SU-DHL-6 (cell line): ENCODE results near the gene TMEM97.
"Not testable (repeated sequence)": the region's sequence is repeated elsewhere in the genome, so short reads cannot be mapped to it uniquely, and the experiment has no call there.

Experiments
- H2AFZ ChIP-seq: fragments of 200-600 bp; sonication (generic); 2 replicates; pipeline ENCODE4 v1.6.1; 2014; ENCODE audit warnings: low read depth, mild to moderate bottlenecking, moderate library complexity, mixed read lengths, antibody characterized with exemption, low read length; ENCODE audit not compliant: severe bottlenecking
- H3F3A ChIP-seq: fragments of 200-600 bp; shearing (Covaris generic); 2 replicates; pipeline ENCODE4 v1.6.0; 2016; ENCODE audit warnings: antibody characterized with exemption, mild to moderate bottlenecking; ENCODE audit not compliant: insufficient read depth
- H3K27ac ChIP-seq: fragments of 200-600 bp; sonication (generic); 2 replicates; pipeline ENCODE4 v1.5.1; 2016; ENCODE audit warnings: low read depth, mild to moderate bottlenecking, low read length, moderate library complexity, mixed read lengths
- H3K27me3 ChIP-seq: fragments of 200-600 bp; sonication (generic), shearing (Covaris generic); 2 replicates; pipeline ENCODE4 v1.6.0; 2014; ENCODE audit warnings: mild to moderate bottlenecking, low read length
- H3K36me3 ChIP-seq: fragments of 200-600 bp; sonication (generic); 2 replicates; pipeline ENCODE4 v1.6.1; 2014; ENCODE audit warnings: mild to moderate bottlenecking, low read length, mixed read lengths
- H3K4me2 ChIP-seq: fragments of 300-600, 200-600 bp; shearing (Covaris generic), sonication (generic); 2 replicates; pipeline ENCODE4 v1.6.0; 2014; ENCODE audit warnings: low read length, low read depth, mild to moderate bottlenecking; ENCODE audit not compliant: poor library complexity, severe bottlenecking
- H3K4me3 ChIP-seq: fragments of 200-600 bp; sonication (generic); 2 replicates; pipeline ENCODE4 v1.5.1; 2014; ENCODE audit warnings: antibody characterized with exemption, low read length, mild to moderate bottlenecking, mixed read lengths; ENCODE audit not compliant: insufficient read depth, poor library complexity, severe bottlenecking
- H3K79me2 ChIP-seq: fragments of 200-600 bp; sonication (generic); 2 replicates; pipeline ENCODE4 v1.6.1; 2014; ENCODE audit warnings: mild to moderate bottlenecking, low read length, moderate library complexity; ENCODE audit not compliant: insufficient read depth
- H3K9ac ChIP-seq: fragments of 200-600 bp; sonication (generic); 2 replicates; pipeline ENCODE4 v1.7.0; 2014; ENCODE audit warnings: mild to moderate bottlenecking, low read length
- H3K9me2 ChIP-seq: fragments of 200-600 bp; sonication (generic); replicated peaks from 2 replicates; pipeline ENCODE4 v1.6.1; 2014; ENCODE audit warnings: low read length; ENCODE audit not compliant: insufficient read depth
- H3K9me3 ChIP-seq: fragments of 200-600 bp; sonication (generic); 2 replicates; pipeline ENCODE4 v1.6.1; 2014; ENCODE audit warnings: low read length, mixed read lengths; ENCODE audit not compliant: insufficient read depth
- H4K20me1 ChIP-seq: fragments of 200-600 bp; sonication (generic); 2 replicates; pipeline ENCODE4 v1.6.1; 2014; ENCODE audit warnings: low read depth, mild to moderate bottlenecking, antibody characterized with exemption, low read length, moderate library complexity, mixed read lengths
- CTCF ChIP-seq: fragments of 200-600 bp; sonication (generic); IDR thresholded peaks from one replicate; pipeline ENCODE4 v1.5.1; 2017; ENCODE audit warnings: antibody characterized with exemption, mild to moderate bottlenecking, low read length, moderate library complexity; ENCODE audit not compliant: insufficient read depth, poor library complexity, severe bottlenecking
- EZH2phosphoT487 ChIP-seq: fragments of 200-600 bp; sonication (generic), shearing (Covaris generic); conservative IDR thresholded peaks from 2 replicates; pipeline ENCODE4 v1.6.1; 2018; ENCODE audit warnings: mild to moderate bottlenecking, antibody characterized with exemption, low read length, moderate library complexity, mixed read lengths

TMEM97 gene

GRCh38 chr17:28271431-28271830, 47.6 kb upstream of the TMEM97 start:
- H3K9me3 ChIP-seq: no peaks in the 10 kb centered on the region
- no peaks in the 10 kb centered on the region for H3K36me3 ChIP-seq
- H3K27me3 ChIP-seq: no peaks in the 10 kb centered on the region
- no peak overlapping the region for H3K9ac ChIP-seq
- H2AFZ ChIP-seq: no peak overlapping the region
- no peak overlapping the region for H3K4me2 ChIP-seq
- no peaks in the 10 kb centered on the region for H4K20me1 ChIP-seq
- H3F3A ChIP-seq: no peaks in the 10 kb centered on the region
- H3K9me2 ChIP-seq: no peaks in the 10 kb centered on the region
- H3K79me2 ChIP-seq: no peaks in the 10 kb centered on the region
- H3K27ac ChIP-seq: no peak overlapping the region
- no peak overlapping the region for H3K4me3 ChIP-seq
- TF ChIP-seq CTCF (no peak), EZH2phosphoT487 (no peak)

GRCh38 chr17:28272166-28272565, 46.8 kb upstream of the TMEM97 start:
- Histone ChIP-seq H3K9me2 (no peaks in the 10 kb centered on the region), H3K9ac (no peak overlapping the region), H3K9me3 (no peaks in the 10 kb centered on the region), H3K4me3 (no peak overlapping the region), H3K4me2 (no peak overlapping the region), H3K36me3 (no peaks in the 10 kb centered on the region), H4K20me1 (no peaks in the 10 kb centered on the region), H3K27ac (no peak overlapping the region), H3K27me3 (no peaks in the 10 kb centered on the region), H3F3A (no peaks in the 10 kb centered on the region), H3K79me2 (no peaks in the 10 kb centered on the region), H2AFZ (no peak overlapping the region)
- TF ChIP-seq CTCF: no peak
- no peak for TF ChIP-seq EZH2phosphoT487

- not testable (repeated sequence) for H4K20me1 ChIP-seq, H3K27ac ChIP-seq, H2AFZ ChIP-seq, H3K4me3 ChIP-seq, H3K9ac ChIP-seq, H3K9me3 ChIP-seq, H3K9me2 ChIP-seq, H3K27me3 ChIP-seq, H3K4me2 ChIP-seq, H3K36me3 ChIP-seq, H3K79me2 ChIP-seq, H3F3A ChIP-seq
Observed at GRCh38 chr17:28273341-28273740, 45.7 kb upstream of the TMEM97 start.

- Histone ChIP-seq H3K4me2 (no peak overlapping the region), H3F3A (no peaks in the 10 kb centered on the region), H3K9ac (no peak overlapping the region), H4K20me1 (no peaks in the 10 kb centered on the region), H3K4me3 (no peak overlapping the region), H3K79me2 (no peaks in the 10 kb centered on the region), H2AFZ (no peak overlapping the region), H3K9me2 (no peaks in the 10 kb centered on the region), H3K9me3 (no peaks in the 10 kb centered on the region), H3K36me3 (no peaks in the 10 kb centered on the region), H3K27ac (no peak overlapping the region), H3K27me3 (no peaks in the 10 kb centered on the region)
- TF ChIP-seq CTCF: no peak
- no peak for TF ChIP-seq EZH2phosphoT487
Observed at GRCh38 chr17:28274591-28275265, 44.3 kb upstream of the TMEM97 start.
